Tibial artery (tissue), 4 donors: ENCODE measurements around the gene ELK3.

Source experiments
- DNase-seq, 2 donors: peaks; one replicate each; pipeline ENCODE4 v3.0.0-alpha.2; 2019
- H3K27ac ChIP-seq, 2 donors: fragments of 200-600 bp; sonication (generic) in 1 of 2; 1 replicate in 1 of 2; 2 replicates in 1 of 2; pipeline ENCODE4 v1.5.1; 2018 to 2019; ENCODE audit warnings: mild to moderate bottlenecking in 1 of 2
- H3K27me3 ChIP-seq, 2 donors: fragments of 200-600 bp; sonication (generic) in 1 of 2; one replicate each; pipeline versions ENCODE4 v1.5.1 to v1.6.0; 2016 to 2019
- H3K36me3 ChIP-seq, 3 donors: fragments of 200-600 bp; sonication (generic) in 2 of 3; one replicate each; pipeline ENCODE4 v1.5.1; 2016 to 2019; ENCODE audit warnings: mild to moderate bottlenecking in 2 of 3
- H3K4me1 ChIP-seq, 4 donors: fragments of 200-600 bp; sonication (generic) in 2 of 4; 1 replicate in 3 of 4; 2 replicates in 1 of 4; pipeline ENCODE4 v1.5.1; 2016 to 2019
- H3K4me3 ChIP-seq, 2 donors: fragments of 200-600 bp; sonication (generic) in 1 of 2; 1 replicate in 1 of 2; 2 replicates in 1 of 2; pipeline ENCODE4 v1.5.1; 2018 to 2019; ENCODE audit warnings: mild to moderate bottlenecking in 2 of 2
- H3K9me3 ChIP-seq, 3 donors: fragments of 200-600 bp; sonication (generic) in 1 of 3; one replicate each; pipeline ENCODE4 v1.5.1; 2016 to 2019
- intact Hi-C: fragments of 100-400 bp; cut with DNase I; formaldehyde crosslinking; loops from one replicate; pipeline ENCODE4 v1.15.0; 2023; ENCODE audit warnings: low total_unique reads
- TF ChIP-seq, protein P1 (sequence below), 2 experiments: fragments of 200-600 bp in 1 of 2; fragments of 450-650 bp in 1 of 2; IDR thresholded peaks; one replicate each; pipeline ENCODE4 v1.5.1; 2017 to 2019; ENCODE audit warnings: antibody characterized with exemption in 2 of 2, mild to moderate bottlenecking in 1 of 2, moderate library complexity in 1 of 2

Gene ELK3

GRCh38 chr12:96213869-96214268 lies 19.7 kb downstream of the ELK3 start:
- Histone ChIP-seq H3K36me3 (no peaks in the 10 kb centered on the region), H3K27me3 (no peaks in the 10 kb centered on the region), H3K4me3 (no peak overlapping the region), H3K4me1 (peaks cover 0 to 19% (median 3%) of the 10 kb centered on the region in 4 donors), H3K27ac (no peak overlapping the region), H3K9me3 (no peaks in the 10 kb centered on the region)
- DNase-seq = no peak
- TF ChIP-seq, protein P1, sequence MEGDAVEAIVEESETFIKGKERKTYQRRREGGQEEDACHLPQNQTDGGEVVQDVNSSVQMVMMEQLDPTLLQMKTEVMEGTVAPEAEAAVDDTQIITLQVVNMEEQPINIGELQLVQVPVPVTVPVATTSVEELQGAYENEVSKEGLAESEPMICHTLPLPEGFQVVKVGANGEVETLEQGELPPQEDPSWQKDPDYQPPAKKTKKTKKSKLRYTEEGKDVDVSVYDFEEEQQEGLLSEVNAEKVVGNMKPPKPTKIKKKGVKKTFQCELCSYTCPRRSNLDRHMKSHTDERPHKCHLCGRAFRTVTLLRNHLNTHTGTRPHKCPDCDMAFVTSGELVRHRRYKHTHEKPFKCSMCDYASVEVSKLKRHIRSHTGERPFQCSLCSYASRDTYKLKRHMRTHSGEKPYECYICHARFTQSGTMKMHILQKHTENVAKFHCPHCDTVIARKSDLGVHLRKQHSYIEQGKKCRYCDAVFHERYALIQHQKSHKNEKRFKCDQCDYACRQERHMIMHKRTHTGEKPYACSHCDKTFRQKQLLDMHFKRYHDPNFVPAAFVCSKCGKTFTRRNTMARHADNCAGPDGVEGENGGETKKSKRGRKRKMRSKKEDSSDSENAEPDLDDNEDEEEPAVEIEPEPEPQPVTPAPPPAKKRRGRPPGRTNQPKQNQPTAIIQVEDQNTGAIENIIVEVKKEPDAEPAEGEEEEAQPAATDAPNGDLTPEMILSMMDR (IDR thresholded peaks at IDR 0.05) = no peak
- intact Hi-C loops = loop anchor here (10.0 kb wide), 1 partner anchor 299 kb away; no protein-coding TSS in a partner anchor

DNA sequence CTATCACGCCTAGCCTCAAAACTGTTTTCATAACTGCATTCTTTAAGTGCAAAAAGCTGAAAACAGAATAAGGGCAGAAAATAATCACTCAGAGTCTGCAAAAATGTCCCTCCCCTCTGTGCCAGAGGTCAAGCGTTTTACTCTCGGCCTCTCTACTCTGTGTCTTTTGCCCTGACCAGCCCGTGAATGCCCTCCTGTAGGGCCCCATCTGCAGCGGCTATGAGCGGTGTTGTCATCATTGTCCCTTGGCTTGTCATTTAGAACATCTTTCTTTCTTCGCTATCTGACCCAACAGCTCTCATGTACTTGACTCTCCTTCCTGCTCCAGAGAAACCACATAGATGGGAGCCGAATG lies 21.7 kb downstream of the ELK3 start:
- peaks cover 0 to 13% (median 4%) of the 10 kb centered on the region in 4 donors for H3K4me1 ChIP-seq
- intact Hi-C loops = loop anchor here (5.0 to 10.0 kb wide), 2 partner anchors 154 to 301 kb away; no protein-coding TSS in a partner anchor
- no peak overlapping the region for H3K4me3 ChIP-seq
- H3K36me3 ChIP-seq = no peaks in the 10 kb centered on the region
- TF ChIP-seq, protein P1 (IDR thresholded peaks at IDR 0.05) = no peak
- no peaks in the 10 kb centered on the region for H3K27me3 ChIP-seq
- H3K27ac ChIP-seq = no peak overlapping the region
- H3K9me3 ChIP-seq = no peaks in the 10 kb centered on the region
- no peak for DNase-seq

GRCh38 chr12:96218989-96219678 lies 25.0 kb downstream of the ELK3 start:
- H3K36me3 ChIP-seq = no peaks in the 10 kb centered on the region
- intact Hi-C loops = loop anchor here (5.0 to 10.0 kb wide), 2 partner anchors 157 to 304 kb away; no protein-coding TSS in a partner anchor
- H3K9me3 ChIP-seq = no peaks in the 10 kb centered on the region
- no peaks in the 10 kb centered on the region for H3K27me3 ChIP-seq
- H3K27ac ChIP-seq = no peak overlapping the region
- peaks cover 0 to 8% (median 6%) of the 10 kb centered on the region in 4 donors for H3K4me1 ChIP-seq
- no peak overlapping the region for H3K4me3 ChIP-seq
- no peak for DNase-seq
- TF ChIP-seq, protein P1 (IDR thresholded peaks at IDR 0.05) = no peak

DNA sequence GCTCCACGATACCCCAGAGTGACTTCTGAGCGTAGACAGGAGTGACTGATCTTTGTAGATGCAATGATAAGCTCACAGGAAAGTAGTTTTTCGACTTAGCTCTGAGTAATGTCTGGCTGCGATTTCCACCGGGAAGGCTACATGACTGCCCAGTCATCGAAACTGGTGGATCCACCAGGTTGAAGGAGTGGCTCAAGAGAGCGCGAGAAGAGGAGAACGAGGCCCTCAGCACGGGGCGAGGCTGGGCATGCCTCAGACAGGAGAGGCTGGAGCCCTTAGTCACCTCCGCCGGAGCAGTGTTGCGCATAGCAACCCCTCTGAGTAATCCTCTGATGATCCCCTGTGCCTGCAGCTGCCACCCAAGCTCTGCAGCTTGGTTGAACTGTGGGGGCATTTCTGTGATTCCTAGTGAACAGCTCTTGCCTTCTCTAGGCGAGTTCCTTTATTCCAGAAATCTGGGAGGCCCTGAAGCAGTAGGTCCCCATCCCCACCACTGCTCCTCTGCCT lies 25.6 kb downstream of the ELK3 start:
- Histone ChIP-seq H3K27me3 (no peaks in the 10 kb centered on the region), H3K4me1 (peaks cover 0 to 12% (median 6%) of the 10 kb centered on the region in 4 donors), H3K9me3 (no peaks in the 10 kb centered on the region), H3K27ac (no peak overlapping the region), H3K4me3 (no peak overlapping the region), H3K36me3 (no peaks in the 10 kb centered on the region)
- TF ChIP-seq, protein P1 (IDR thresholded peaks at IDR 0.05) = no peak
- DNase-seq = no peak
- intact Hi-C loops = loop anchor here (5.0 to 10.0 kb wide), 2 partner anchors 157 to 305 kb away; no protein-coding TSS in a partner anchor

DNA sequence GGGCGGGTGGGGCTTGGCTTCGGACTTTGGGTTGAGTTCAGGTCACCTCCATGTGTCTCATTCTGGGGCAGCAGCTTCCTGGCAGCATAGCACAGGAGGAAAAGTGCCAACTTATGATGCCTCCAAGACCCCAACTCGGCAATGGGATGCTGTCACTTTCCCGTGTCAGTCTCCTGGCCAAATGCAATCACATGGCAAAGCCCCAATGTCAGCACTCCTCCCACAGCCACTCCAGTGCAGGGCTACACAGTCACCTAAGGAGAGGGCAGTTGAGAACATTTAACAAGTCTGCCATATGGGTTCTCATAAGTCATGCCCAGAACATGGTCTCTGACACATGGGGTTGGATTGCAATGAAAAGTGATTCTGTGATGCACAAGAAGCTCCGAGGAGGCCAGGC lies 26.7 kb downstream of the ELK3 start:
- Histone ChIP-seq H3K27me3 (no peaks in the 10 kb centered on the region), H3K4me1 (peaks cover 0 to 9% (median 5%) of the 10 kb centered on the region in 4 donors), H3K36me3 (no peaks in the 10 kb centered on the region), H3K9me3 (no peaks in the 10 kb centered on the region), H3K4me3 (no peak overlapping the region), H3K27ac (no peak overlapping the region)
- TF ChIP-seq, protein P1 (IDR thresholded peaks at IDR 0.05) = no peak
- intact Hi-C loops = no loop called here
- no peak for DNase-seq
